HUES48 (cell line): ENCODE measurements around the gene LYL1.

ENCODE experiments used
- H3K27ac ChIP-seq: one replicate; pipeline ENCODE4 v1.7.0; 2013; ENCODE audit warnings: low read depth, low read length, inconsistent platforms
- H3K27me3 ChIP-seq: 2 replicates; pipeline ENCODE4 v1.6.1; 2013; ENCODE audit warnings: mild to moderate bottlenecking, low read length; ENCODE audit not compliant: control insufficient read depth, insufficient read depth
- H3K36me3 ChIP-seq: 2 replicates; pipeline ENCODE4 v1.6.1; 2013; ENCODE audit warnings: low read length; ENCODE audit not compliant: control insufficient read depth, insufficient read depth
- H3K4me1 ChIP-seq: 2 replicates; pipeline ENCODE4 v1.6.1; 2013; ENCODE audit warnings: mild to moderate bottlenecking, low read length; ENCODE audit not compliant: control insufficient read depth, insufficient read depth
- H3K4me3 ChIP-seq: 2 replicates; pipeline ENCODE4 v1.5.1; 2013; ENCODE audit warnings: mild to moderate bottlenecking, low read depth, low read length
- H3K9ac ChIP-seq: 2 replicates; pipeline ENCODE4 v1.6.1; 2013; ENCODE audit warnings: mild to moderate bottlenecking, low read depth, low read length, moderate library complexity
- H3K9me3 ChIP-seq: 2 replicates; pipeline ENCODE4 v1.6.1; 2013; ENCODE audit warnings: low read length; ENCODE audit not compliant: control insufficient read depth, insufficient read depth

Gene LYL1

DNA sequence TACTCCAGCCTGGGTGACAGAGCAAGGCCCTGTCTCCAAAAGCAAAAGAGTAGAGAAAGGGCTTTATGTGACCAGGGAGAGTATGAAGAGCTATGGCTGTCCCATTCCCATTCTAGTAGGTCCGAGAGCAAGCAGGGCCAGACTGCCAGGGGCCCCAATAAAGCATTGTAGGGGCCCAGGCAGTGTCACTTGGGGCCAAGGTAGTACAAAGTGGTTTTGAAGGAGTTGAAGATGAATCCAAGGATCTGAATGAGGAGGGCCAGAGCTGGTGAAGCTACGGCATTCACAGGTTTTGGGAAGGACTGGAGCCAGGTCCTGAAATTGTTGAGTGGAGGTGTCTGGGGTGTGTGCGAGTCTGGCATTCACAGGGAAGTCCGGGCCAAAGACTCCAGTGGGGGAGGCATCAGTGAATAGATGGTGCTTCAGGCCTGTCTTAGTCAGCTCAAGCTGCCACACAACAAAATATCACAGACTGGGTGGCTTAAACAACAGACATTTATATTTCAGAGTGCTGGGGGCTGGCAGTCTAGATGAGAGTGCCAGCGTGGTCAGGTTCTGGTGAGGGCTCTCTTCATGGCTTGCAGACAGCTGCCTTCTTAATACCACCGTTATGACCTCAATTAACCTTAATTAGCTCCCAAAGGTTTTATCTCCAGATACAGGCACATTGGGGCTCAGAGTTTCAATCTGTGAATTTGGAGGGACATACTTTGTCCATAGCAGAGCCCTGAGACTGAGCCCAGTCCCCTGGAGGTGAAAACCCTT, 25.3 kb upstream of the LYL1 start:
- Histone ChIP-seq H3K36me3 (peaks cover 43% of the 10 kb centered on the region), H3K4me1 (no peaks in the 10 kb centered on the region), H3K27me3 (no peaks in the 10 kb centered on the region), H3K4me3 (no peak overlapping the region), H3K9ac (no peak overlapping the region), H3K9me3 (no peaks in the 10 kb centered on the region), H3K27ac (no peak overlapping the region)

DNA sequence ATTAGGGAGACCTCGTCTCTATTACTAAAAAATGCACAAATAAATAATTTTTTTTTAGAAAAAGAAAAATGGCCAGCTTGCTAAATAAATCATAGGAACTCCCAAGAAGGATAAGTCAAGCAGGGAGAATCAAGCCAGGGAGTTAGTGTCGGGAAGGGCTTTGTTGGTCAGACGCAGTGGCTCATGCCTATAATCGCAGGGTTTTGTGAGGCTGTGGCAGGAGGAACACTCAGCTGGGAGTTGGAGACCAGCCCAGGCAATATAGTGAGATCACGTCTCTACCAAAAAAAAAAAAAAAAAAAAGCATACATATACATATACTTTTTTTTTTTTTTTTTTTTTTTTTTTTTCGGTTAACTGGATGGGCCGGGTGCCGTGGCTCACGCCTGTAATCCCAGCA, 24.4 kb upstream of the LYL1 start:
- Histone ChIP-seq H3K27ac (no peak overlapping the region), H3K36me3 (peaks cover 41% of the 10 kb centered on the region)

DNA sequence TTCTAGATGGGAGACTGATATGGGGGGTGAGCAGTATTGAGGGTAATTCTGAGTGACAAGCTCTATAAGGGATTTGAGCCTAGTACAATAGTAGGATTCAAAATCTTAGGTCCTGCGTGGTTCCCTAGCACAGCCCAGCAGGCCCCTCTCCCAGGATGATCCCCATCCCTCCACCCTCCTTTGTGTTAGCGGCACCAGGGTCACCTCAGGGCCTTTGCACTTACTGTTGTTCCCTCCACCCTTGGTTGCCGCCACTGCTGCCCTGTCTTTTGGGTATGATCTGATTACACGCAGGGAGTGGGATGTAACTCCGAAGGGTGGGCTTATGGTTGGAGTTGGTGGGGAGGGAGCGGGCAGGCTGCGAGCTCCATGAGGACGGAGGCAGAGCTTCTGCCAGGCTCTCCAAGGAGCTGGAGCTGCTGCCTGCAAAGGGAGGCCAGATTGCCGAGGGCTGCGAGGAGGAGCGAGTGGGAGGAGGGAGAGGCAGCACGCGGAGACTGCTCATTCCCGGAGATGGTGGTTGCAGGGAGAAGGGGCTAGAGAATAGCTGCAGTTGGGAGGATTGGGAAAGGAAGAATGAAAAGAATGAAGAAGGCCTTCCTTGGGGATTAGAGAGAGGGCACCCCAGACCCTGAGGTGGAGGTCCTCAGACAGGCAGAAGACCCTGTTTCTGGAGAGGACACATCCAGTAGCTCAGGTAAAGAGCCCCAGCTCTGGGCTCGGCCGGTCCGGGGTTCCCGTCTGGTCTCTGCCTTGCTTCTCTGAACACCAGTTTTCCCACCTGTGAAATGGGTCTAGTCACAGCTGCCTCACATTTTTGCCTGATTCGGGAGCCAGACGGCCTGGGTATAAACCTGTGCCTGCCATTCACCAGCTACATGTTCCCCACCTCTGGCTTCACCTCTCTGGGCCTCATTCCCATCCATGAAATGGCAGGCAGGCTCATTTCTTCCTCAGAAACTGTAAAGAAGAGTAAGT, 20.6 kb upstream of the LYL1 start:
- Histone ChIP-seq H3K4me1 (peaks cover 30% of the 10 kb centered on the region), H3K27me3 (no peaks in the 10 kb centered on the region), H3K36me3 (peaks cover 40% of the 10 kb centered on the region; the same call in 1 of the 2 replicates), H3K9me3 (no peaks in the 10 kb centered on the region), H3K4me3 (no peak overlapping the region), H3K9ac (no peak overlapping the region), H3K27ac (no peak overlapping the region)

More for the DNA sequence above, 24.4 kb upstream of the LYL1 start:
- no peaks in the 10 kb centered on the region for H3K9me3 ChIP-seq
- peaks cover under 1% of the 10 kb centered on the region; the same call in 1 of the 2 replicates for H3K4me1 ChIP-seq
- H3K4me3 ChIP-seq = no peak overlapping the region
- H3K27me3 ChIP-seq = no peaks in the 10 kb centered on the region
- H3K9ac ChIP-seq = no peak overlapping the region

- H3K27me3 ChIP-seq = no peaks in the 10 kb centered on the region
- peaks cover 40% of the 10 kb centered on the region; the same call in 1 of the 2 replicates for H3K36me3 ChIP-seq
Measured at GRCh38 chr19:13122275-13122878, 19.7 kb upstream of the LYL1 start.

DNA sequence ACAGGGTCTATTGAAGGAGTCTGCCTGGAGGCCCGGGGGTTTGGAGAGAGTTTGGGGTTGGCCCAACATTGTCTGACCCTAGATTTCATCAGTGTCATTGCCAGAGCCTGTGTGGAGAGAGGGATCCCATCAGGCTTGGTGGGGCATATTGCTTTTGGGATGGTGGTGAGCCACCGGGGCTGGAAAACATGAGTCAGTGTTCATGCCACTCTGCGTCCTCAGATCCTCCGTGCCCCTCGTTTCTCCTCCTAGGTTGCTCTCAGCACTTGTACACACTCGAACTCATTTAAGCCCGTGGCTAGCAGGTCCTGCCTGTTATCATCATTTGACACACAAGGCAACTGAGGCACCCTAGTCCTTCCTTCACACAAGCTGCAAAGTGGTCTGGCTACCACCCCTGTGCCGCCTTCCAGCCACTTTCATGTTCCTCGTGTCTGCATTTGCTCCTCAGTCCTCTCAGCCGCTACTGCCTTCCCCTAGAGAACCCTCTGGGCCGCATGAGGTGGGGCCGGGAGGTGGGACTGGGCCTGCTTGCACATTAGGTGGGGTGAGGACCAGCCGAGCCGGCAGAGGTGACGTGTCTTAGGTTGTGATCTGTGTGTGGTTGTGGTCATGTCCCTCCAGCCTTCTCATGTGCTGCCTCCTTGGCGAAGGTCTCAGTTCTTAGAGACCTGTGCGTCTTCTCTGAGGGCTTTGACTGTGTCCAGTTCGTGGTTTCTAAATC, 19.1 kb upstream of the LYL1 start:
- peaks cover 40% of the 10 kb centered on the region; the same call in 1 of the 2 replicates for H3K36me3 ChIP-seq
- H3K4me1 ChIP-seq = peaks cover 30% of the 10 kb centered on the region
- no peaks in the 10 kb centered on the region for H3K27me3 ChIP-seq
- H3K9ac ChIP-seq = no peak overlapping the region; the same call in 1 of the 2 replicates
- 0 out of 2 replicates have a peak overlapping the region, but pooled peaks have one; percentile 14 for H3K4me3 ChIP-seq
- no peaks in the 10 kb centered on the region for H3K9me3 ChIP-seq
- H3K27ac ChIP-seq = peak overlapping the region; percentile 34

More at GRCh38 chr19:13122275-13122878, 19.7 kb upstream of the LYL1 start:
- no peaks in the 10 kb centered on the region for H3K9me3 ChIP-seq
- H3K27ac ChIP-seq = no peak overlapping the region
- H3K9ac ChIP-seq = no peak overlapping the region
- peaks cover 30% of the 10 kb centered on the region for H3K4me1 ChIP-seq
- H3K4me3 ChIP-seq = no peak overlapping the region

DNA sequence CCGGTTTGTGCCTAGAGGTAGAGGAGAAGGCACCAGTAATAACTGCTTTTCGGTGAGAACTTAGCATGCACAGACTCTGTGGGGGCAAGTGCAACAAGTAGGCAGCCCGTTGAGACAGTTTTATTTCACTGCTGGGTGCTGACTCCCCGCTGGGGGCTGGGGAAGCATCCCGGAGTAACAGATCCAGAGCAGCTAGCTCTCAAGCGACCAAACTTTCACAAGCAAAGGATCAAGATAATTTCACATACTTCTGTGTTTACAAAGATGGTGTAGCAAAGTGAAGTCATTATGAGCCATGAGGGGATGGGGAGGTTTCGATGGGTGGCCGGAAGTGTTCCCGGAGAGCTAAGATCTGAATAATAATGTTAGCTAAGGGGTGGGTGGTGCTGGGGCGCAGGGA, 18.2 kb upstream of the LYL1 start:
- H3K27ac ChIP-seq = peak overlapping the region; percentile 79
- peak overlapping the region; percentile 86 for H3K4me3 ChIP-seq
- H3K4me1 ChIP-seq = peaks cover 30% of the 10 kb centered on the region
- H3K36me3 ChIP-seq = peaks cover 34% of the 10 kb centered on the region; the same call in 1 of the 2 replicates
- no peaks in the 10 kb centered on the region for H3K9me3 ChIP-seq
- 0 out of 2 replicates have a peak overlapping the region, but pooled peaks have one; percentile 8 for H3K9ac ChIP-seq
- H3K27me3 ChIP-seq = no peaks in the 10 kb centered on the region

DNA sequence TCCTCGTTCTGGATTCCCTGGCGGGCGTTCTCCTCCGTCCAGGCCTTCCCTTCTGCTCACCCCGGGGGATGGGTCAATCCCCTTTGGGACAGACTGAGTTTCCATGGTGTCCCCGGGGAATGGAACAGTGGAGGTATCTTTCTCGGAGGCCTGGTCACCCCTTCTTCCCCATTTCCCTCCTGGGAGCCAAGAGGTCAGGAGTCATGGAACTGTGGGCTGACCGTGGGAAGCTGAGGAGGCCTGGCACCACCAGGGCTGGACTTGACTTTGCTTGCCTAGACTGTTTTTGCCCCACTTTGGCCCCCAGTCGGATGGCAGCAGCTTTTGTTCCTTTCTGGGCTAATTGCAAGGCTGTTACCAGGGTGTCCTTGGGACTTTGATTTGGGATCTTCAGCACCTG, 17.4 kb upstream of the LYL1 start:
- H3K27me3 ChIP-seq = no peaks in the 10 kb centered on the region
- no peaks in the 10 kb centered on the region for H3K9me3 ChIP-seq
- peak overlapping the region; percentile 79 for H3K27ac ChIP-seq
- peaks cover 30% of the 10 kb centered on the region for H3K4me1 ChIP-seq
- peaks cover 36% of the 10 kb centered on the region; the same call in 1 of the 2 replicates for H3K36me3 ChIP-seq
- H3K4me3 ChIP-seq = peak overlapping the region; percentile 86; the same call in 1 of the 2 replicates
- no peak overlapping the region for H3K9ac ChIP-seq

- H3K4me1 ChIP-seq = peaks cover 30% of the 10 kb centered on the region
- H3K9me3 ChIP-seq = no peaks in the 10 kb centered on the region
- H3K27me3 ChIP-seq = no peaks in the 10 kb centered on the region
- H3K9ac ChIP-seq = no peak overlapping the region
- peaks cover 36% of the 10 kb centered on the region for H3K36me3 ChIP-seq
- peak overlapping the region; percentile 79 for H3K27ac ChIP-seq
- peak overlapping the region; percentile 86 for H3K4me3 ChIP-seq
Measured at GRCh38 chr19:13119627-13120026, 17.0 kb upstream of the LYL1 start.

- Histone ChIP-seq H3K4me3 (peak overlapping the region; percentile 86), H3K36me3 (peaks cover 40% of the 10 kb centered on the region), H3K9ac (peak overlapping the region; percentile 97), H3K27ac (peak overlapping the region; percentile 98), H3K9me3 (no peaks in the 10 kb centered on the region), H3K4me1 (peaks cover 30% of the 10 kb centered on the region), H3K27me3 (no peaks in the 10 kb centered on the region)
Measured at GRCh38 chr19:13118424-13119193, 16.0 kb upstream of the LYL1 start.
